ENCODE results near the gene ZNF239. TPM values are rescaled to one million over a fixed set of nuclear protein-coding genes. Genes with fewer than 3 reads are reported as not detected.

The ZNF239 gene
- total RNA-seq = 1 to 10 TPM; 2.3 to 3.6 (median 3.1) TPM

DNA sequence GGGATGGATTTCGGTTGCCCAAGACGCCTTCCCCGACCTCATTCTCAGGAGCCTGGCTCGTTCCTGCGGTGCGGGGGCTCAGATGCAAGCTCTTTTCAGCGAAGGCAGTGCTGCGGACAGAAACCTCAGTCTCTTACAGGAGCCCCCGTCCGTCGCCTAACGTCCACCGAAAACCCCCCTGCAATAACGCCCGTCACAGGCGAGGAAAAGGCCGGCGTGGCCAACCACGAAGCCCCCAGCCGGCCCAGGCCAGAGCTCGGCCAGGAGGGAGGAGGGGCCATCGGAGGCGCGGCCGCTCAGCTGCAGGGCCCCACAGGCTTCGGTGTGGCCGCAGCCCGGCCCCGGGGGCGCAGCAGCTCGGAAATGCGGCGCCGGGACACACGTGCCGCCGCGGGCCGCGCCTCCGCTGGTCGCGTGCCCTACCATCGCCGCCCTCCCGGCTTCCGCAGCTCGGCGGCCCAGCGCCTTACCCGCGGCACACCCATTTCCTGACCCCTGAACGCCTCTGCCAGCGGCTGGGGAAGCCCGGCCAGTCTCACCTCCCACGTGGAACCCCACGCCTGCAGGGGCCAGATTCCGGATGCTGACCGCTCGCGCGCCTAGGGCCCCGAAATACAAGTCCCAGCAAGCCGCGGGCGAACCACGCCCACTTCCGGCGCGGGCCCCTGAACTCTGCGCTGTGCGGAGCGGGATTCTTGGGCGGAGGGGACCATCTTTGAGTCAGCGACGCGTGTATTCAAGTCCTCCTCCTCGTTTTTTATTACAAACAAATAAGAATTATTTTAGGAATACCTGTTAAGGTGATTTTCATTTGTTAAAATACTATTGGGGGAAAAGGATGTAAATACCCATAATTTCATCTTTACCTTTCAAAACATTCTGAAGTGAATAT, at the start of gene ZNF239:
TSS of gene ZNF239 (minus strand) at position 616 of the 892 bp plus-strand sequence. CDS start 16,537 bp downstream, outside the sequence.
- TF ChIP-seq CTCF (IDR thresholded peaks at IDR 0.05; ENCODE audit: low read depth) = no peak

GRCh38 chr10:43623351-43623750, 48.9 kb upstream of the ZNF239 start:
- no peak for TF ChIP-seq CTCF (IDR thresholded peaks at IDR 0.05; ENCODE audit: low read depth)

- TF ChIP-seq CTCF (IDR thresholded peaks at IDR 0.05; ENCODE audit: low read depth) = no peak
Observed at GRCh38 chr10:43622038-43622437, 47.6 kb upstream of the ZNF239 start.

- TF ChIP-seq CTCF (IDR thresholded peaks at IDR 0.05; ENCODE audit: low read depth) = no peak
Observed at GRCh38 chr10:43619368-43619767, 45.0 kb upstream of the ZNF239 start.

DNA sequence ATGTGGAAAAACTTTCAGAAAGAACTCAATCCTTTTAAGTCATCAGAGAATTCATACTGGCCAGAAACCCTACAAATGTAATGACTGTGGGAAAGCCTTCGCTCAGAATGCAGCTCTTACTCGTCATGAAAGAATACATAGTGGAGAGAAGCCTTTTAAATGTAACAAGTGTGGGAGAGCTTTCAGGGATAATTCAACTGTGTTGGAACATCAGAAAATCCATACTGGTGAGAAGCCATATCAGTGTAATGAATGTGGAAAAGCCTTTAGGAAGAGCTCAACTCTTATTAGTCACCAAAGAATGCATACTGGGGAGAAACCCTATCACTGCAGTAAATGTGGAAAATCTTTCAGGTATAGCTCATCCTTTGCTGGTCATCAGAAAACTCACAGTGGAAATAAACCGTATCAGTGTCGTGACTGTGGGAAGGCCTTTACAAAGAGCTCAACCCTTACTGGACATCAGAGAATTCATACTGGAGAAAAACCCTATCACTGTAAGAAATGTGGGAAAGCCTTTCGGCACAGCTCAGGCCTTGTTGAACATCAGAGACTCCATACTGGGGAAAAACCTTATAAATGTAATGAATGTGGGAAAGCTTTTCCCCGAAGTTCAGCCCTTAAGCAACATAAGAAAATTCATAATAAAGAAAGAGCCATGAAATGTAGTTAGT, 42.4 kb upstream of the ZNF239 start:
- no peak for TF ChIP-seq CTCF (IDR thresholded peaks at IDR 0.05; ENCODE audit: low read depth)

- no peak for TF ChIP-seq CTCF (IDR thresholded peaks at IDR 0.05; ENCODE audit: low read depth)
Observed at GRCh38 chr10:43610636-43611035, 36.2 kb upstream of the ZNF239 start.

- TF ChIP-seq CTCF (IDR thresholded peaks at IDR 0.05; ENCODE audit: low read depth) = no peak
Observed at GRCh38 chr10:43607199-43607573, 32.8 kb upstream of the ZNF239 start.

Measured in subcutaneous adipose tissue (tissue), 4 donors.